Hepatocyte (in vitro differentiated cells): ENCODE measurements around the gene TUBB3. TPM values are rescaled to one million over a fixed set of nuclear protein-coding genes. Genes with fewer than 3 reads are reported as not detected.
"Not testable (repeated sequence)": the region's sequence is repeated elsewhere in the genome, so short reads cannot be mapped to it uniquely, and the experiment has no call there.

Experiments
- DNase-seq: peaks from one replicate; pipeline ENCODE4 v3.0.0-alpha.2; 2016; ENCODE audit warnings: low spot score
- H2AFZ ChIP-seq: fragments of 200-600 bp; sonication (generic); 2 replicates; pipeline ENCODE4 v1.6.0; 2016; ENCODE audit warnings: antibody characterized with exemption, mild to moderate bottlenecking
- H3K27ac ChIP-seq: fragments of 200-600 bp; sonication (generic); 2 replicates; pipeline ENCODE4 v1.5.1; 2016; ENCODE audit warnings: mild to moderate bottlenecking
- H3K27me3 ChIP-seq: fragments of 200-600 bp; sonication (generic); 2 replicates; pipeline ENCODE4 v1.6.1; 2016
- H3K36me3 ChIP-seq: fragments of 200-600 bp; sonication (generic); replicated peaks from 2 replicates; pipeline ENCODE4 v1.5.1; 2016; ENCODE audit warnings: low read depth; ENCODE audit not compliant: insufficient read depth
- H3K4me1 ChIP-seq: fragments of 200-600 bp; sonication (generic); 2 replicates; pipeline ENCODE4 v1.5.1; 2016; ENCODE audit warnings: mild to moderate bottlenecking, moderate library complexity; ENCODE audit not compliant: insufficient read depth
- H3K4me2 ChIP-seq: fragments of 200-600 bp; sonication (generic); 2 replicates; pipeline ENCODE4 v1.6.0; 2016
- H3K4me3 ChIP-seq: fragments of 200-600 bp; sonication (generic); 2 replicates; pipeline ENCODE4 v1.5.1; 2016; ENCODE audit warnings: mild to moderate bottlenecking
- H3K79me2 ChIP-seq: fragments of 200-600 bp; sonication (generic); 2 replicates; pipeline ENCODE4 v1.6.0; 2017; ENCODE audit warnings: mild to moderate bottlenecking
- H3K9me2 ChIP-seq: fragments of 200-600 bp; sonication (generic); replicated peaks from 2 replicates; pipeline ENCODE4 v1.6.0; 2017; ENCODE audit warnings: mild to moderate bottlenecking; ENCODE audit not compliant: insufficient read depth
- H3K9me3 ChIP-seq: fragments of 200-600 bp; sonication (generic); 2 replicates; pipeline ENCODE4 v1.5.1; 2016; ENCODE audit warnings: low read depth, mild to moderate bottlenecking
- H4K20me1 ChIP-seq: fragments of 200-600 bp; sonication (generic); 2 replicates; pipeline ENCODE4 v1.6.0; 2016; ENCODE audit warnings: mild to moderate bottlenecking; ENCODE audit not compliant: insufficient read depth, poor library complexity, severe bottlenecking
- EZH2 ChIP-seq: fragments of 200-600 bp; sonication (generic); IDR thresholded peaks from 2 replicates; pipeline ENCODE4 v1.6.1; 2016; ENCODE audit warnings: antibody characterized with exemption, mild to moderate bottlenecking, borderline replicate concordance
- EZH2phosphoT487 ChIP-seq: fragments of 200-600 bp; sonication (generic); IDR thresholded peaks from one replicate; pipeline ENCODE4 v1.6.1; 2018; ENCODE audit warnings: antibody characterized with exemption, mild to moderate bottlenecking, low read depth, moderate library complexity; ENCODE audit not compliant: unreplicated experiment, severe bottlenecking
- WGBS: methylation state at CpG from one replicate; pipeline ENCODE4 v1.1.6; 2016; ENCODE audit warnings: low lambda C conversion rate; ENCODE audit errors: missing lambda C conversion rate; 5-methylcytosine and 5-hydroxymethylcytosine counted together
- polyA plus RNA-seq: library from polyadenylated mRNA; unstranded; fragments of >200 nt; fragmentation: Nextera tagmentation; extraction: Ambion mirVana; gene quantifications from 2 replicates; pipeline ENCODE4 v1.2.1, GENCODE V29; 2016
- total RNA-seq: library from RNA; depleted of rRNA; stranded (reverse); fragments of >200 nt; gene quantifications from 2 replicates; pipeline ENCODE4 v1.2.3, GENCODE V29; 2014
- TF ChIP-seq, protein P1 (sequence below): fragments of 200-600 bp; sonication (generic); IDR thresholded peaks from 2 replicates; pipeline ENCODE4 v1.5.1; 2016; ENCODE audit warnings: antibody characterized with exemption, mild to moderate bottlenecking; ENCODE audit not compliant: poor library complexity

The TUBB3 gene
- total RNA-seq: 50.0 and 87.2 TPM in 2 replicates
- 69.3 and 70.0 TPM in 2 replicates for polyA plus RNA-seq

- peaks cover 38% of the 10 kb centered on the region for H3K4me1 ChIP-seq
- peaks cover 27% of the 10 kb centered on the region for H4K20me1 ChIP-seq
- peak within 1 kb of the TSS; percentile 99 for H3K27ac ChIP-seq
- H3K27me3 ChIP-seq: peaks cover 6% of the 10 kb centered on the region
- no peaks in the 10 kb centered on the region for H3K9me3 ChIP-seq
- H3K9me2 ChIP-seq: no peaks in the 10 kb centered on the region
- under 1% methylated on average over 34 of the region's 88 CpGs for WGBS
- TF ChIP-seq EZH2 (no peak), EZH2phosphoT487 (no peak)
- TF ChIP-seq, protein P1, sequence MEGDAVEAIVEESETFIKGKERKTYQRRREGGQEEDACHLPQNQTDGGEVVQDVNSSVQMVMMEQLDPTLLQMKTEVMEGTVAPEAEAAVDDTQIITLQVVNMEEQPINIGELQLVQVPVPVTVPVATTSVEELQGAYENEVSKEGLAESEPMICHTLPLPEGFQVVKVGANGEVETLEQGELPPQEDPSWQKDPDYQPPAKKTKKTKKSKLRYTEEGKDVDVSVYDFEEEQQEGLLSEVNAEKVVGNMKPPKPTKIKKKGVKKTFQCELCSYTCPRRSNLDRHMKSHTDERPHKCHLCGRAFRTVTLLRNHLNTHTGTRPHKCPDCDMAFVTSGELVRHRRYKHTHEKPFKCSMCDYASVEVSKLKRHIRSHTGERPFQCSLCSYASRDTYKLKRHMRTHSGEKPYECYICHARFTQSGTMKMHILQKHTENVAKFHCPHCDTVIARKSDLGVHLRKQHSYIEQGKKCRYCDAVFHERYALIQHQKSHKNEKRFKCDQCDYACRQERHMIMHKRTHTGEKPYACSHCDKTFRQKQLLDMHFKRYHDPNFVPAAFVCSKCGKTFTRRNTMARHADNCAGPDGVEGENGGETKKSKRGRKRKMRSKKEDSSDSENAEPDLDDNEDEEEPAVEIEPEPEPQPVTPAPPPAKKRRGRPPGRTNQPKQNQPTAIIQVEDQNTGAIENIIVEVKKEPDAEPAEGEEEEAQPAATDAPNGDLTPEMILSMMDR: peak; percentile 6
- peak within 1 kb of the TSS; percentile 85 for H2AFZ ChIP-seq
- H3K4me2 ChIP-seq: peak within 1 kb of the TSS; percentile 84
- peaks cover 15% of the 10 kb centered on the region for H3K79me2 ChIP-seq
- DNase-seq: peak; percentile 93
- H3K4me3 ChIP-seq: peak within 1 kb of the TSS; percentile 58
- no peaks in the 10 kb centered on the region for H3K36me3 ChIP-seq
These were observed at the start of gene TUBB3 for GRCh38 chr16:89922884-89923639. Gene TUBB3 (plus strand): TSS chr16:89923342. CDS start chr16:89923402, 60 bp downstream.

DNA sequence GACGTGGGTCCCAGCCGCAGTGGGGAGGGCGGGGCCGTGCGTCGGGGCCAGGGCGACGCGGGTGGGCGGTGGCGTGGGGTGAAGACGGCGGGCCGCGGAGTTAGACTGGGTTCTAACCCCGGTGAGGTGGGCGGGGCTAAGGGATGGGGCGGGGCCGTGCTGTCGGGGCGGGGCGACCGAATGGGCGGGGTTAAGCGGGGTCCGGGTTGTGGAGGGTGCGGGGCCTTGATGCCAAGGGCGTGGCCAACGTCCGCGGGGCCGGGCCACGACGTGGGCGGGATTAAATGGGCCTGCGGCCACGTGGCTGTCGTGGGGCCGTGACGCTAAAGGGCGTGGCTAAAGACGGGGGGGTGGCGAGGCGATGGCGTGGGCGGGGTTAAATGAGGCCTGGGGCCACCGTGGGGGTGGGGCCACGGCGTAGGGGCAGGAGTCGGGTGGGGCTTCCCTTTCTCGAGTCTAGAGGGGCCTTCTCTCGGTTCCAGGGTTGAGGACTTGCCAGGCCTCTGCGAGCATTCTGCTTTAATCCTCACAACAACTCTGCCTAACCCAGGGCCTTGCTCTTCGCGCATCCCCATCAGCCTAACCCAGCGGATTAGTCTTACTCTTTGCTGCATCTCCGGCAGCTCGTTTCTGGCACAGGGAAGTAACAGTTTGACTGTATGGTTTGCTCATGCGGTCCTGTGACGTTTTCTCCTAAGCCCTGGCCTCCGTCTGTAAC, 49.0 kb upstream of the TUBB3 start:
- peaks cover 41% of the 10 kb centered on the region for H4K20me1 ChIP-seq
- 20% methylated on average over 15 of the region's 61 CpGs for WGBS
- H3K79me2 ChIP-seq: peaks cover 52% of the 10 kb centered on the region
- peak overlapping the region; percentile 85 for H2AFZ ChIP-seq
- TF ChIP-seq EZH2 (no peak), EZH2phosphoT487 (no peak)
- TF ChIP-seq, protein P1: no peak
- H3K4me3 ChIP-seq: peak overlapping the region; percentile 93
- no peaks in the 10 kb centered on the region for H3K9me3 ChIP-seq
- peak; percentile 98 for DNase-seq
- no peaks in the 10 kb centered on the region for H3K9me2 ChIP-seq
- peak overlapping the region; percentile 100 for H3K27ac ChIP-seq
- H3K4me2 ChIP-seq: peak overlapping the region; percentile 96
- H3K36me3 ChIP-seq: no peaks in the 10 kb centered on the region
- no peaks in the 10 kb centered on the region for H3K27me3 ChIP-seq
- peaks cover 19% of the 10 kb centered on the region for H3K4me1 ChIP-seq

DNA sequence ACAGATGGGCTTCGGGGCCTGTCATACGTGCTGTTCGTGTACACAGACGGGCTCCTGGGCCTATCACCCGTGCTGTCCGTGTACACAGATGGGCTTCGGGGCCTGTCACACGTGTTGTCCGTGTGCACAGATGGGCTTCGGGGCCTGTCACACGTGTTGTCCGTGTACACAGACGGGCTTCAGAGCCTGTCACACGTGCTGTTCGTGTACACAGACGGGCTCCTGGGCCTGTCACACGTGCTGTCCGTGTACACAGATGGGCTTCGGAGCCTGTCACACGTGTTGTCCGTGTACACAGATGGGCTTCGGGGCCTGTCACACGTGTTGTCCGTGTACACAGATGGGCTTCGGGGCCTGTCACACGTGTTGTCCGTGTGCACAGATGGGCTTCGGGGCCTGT, 44.0 kb upstream of the TUBB3 start:
- not testable (repeated sequence) for H3K36me3 ChIP-seq, H3K27ac ChIP-seq, H2AFZ ChIP-seq, H3K9me3 ChIP-seq, H3K9me2 ChIP-seq, H3K4me1 ChIP-seq, DNase-seq, H3K27me3 ChIP-seq, H3K4me2 ChIP-seq, H3K4me3 ChIP-seq
- peaks cover 87% of the 10 kb centered on the region for H4K20me1 ChIP-seq
- WGBS: over 99% methylated on average over 16 of the region's 28 CpGs
- peaks cover 90% of the 10 kb centered on the region for H3K79me2 ChIP-seq
